Measurements from ENCODE around the gene RPEL1. TPM values are rescaled to one million over a fixed set of nuclear protein-coding genes. Genes with fewer than 3 reads are reported as not detected.

Gene RPEL1
- polyA plus RNA-seq, 1 donor from 2014 or later: not detected

- no peaks in the 10 kb centered on the region for H3K9me2 ChIP-seq (ENCODE audit: insufficient read depth, low read length)
- H3K9ac ChIP-seq (ENCODE audit: low read length): no peak overlapping the region
- no peaks in the 10 kb centered on the region for H3K27me3 ChIP-seq (ENCODE audit: insufficient read depth, low read depth, low read length)
- TF ChIP-seq, protein P1, sequence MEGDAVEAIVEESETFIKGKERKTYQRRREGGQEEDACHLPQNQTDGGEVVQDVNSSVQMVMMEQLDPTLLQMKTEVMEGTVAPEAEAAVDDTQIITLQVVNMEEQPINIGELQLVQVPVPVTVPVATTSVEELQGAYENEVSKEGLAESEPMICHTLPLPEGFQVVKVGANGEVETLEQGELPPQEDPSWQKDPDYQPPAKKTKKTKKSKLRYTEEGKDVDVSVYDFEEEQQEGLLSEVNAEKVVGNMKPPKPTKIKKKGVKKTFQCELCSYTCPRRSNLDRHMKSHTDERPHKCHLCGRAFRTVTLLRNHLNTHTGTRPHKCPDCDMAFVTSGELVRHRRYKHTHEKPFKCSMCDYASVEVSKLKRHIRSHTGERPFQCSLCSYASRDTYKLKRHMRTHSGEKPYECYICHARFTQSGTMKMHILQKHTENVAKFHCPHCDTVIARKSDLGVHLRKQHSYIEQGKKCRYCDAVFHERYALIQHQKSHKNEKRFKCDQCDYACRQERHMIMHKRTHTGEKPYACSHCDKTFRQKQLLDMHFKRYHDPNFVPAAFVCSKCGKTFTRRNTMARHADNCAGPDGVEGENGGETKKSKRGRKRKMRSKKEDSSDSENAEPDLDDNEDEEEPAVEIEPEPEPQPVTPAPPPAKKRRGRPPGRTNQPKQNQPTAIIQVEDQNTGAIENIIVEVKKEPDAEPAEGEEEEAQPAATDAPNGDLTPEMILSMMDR (IDR thresholded peaks at IDR 0.05; ENCODE audit: poor library complexity, severe bottlenecking): no peak
- TF ChIP-seq TAF1 (IDR thresholded peaks at IDR 0.05; ENCODE audit: low read depth) (no peak), POLR2AphosphoS5 (IDR thresholded peaks at IDR 0.05) (no peak), EP300 (conservative IDR thresholded peaks at IDR 0.05; ENCODE audit: poor library complexity, severe bottlenecking) (no peak), RAD21 (conservative IDR thresholded peaks at IDR 0.05) (no peak), SMC3 (conservative IDR thresholded peaks at IDR 0.05; ENCODE audit: poor library complexity) (no peak), EZH2 (IDR thresholded peaks at IDR 0.05; ENCODE audit: borderline replicate concordance, insufficient read depth, low read length, poor library complexity, severe bottlenecking) (no peak), MXI1 (conservative IDR thresholded peaks at IDR 0.05; ENCODE audit: poor library complexity, severe bottlenecking) (no peak)
- TF ChIP-seq, protein P2, sequence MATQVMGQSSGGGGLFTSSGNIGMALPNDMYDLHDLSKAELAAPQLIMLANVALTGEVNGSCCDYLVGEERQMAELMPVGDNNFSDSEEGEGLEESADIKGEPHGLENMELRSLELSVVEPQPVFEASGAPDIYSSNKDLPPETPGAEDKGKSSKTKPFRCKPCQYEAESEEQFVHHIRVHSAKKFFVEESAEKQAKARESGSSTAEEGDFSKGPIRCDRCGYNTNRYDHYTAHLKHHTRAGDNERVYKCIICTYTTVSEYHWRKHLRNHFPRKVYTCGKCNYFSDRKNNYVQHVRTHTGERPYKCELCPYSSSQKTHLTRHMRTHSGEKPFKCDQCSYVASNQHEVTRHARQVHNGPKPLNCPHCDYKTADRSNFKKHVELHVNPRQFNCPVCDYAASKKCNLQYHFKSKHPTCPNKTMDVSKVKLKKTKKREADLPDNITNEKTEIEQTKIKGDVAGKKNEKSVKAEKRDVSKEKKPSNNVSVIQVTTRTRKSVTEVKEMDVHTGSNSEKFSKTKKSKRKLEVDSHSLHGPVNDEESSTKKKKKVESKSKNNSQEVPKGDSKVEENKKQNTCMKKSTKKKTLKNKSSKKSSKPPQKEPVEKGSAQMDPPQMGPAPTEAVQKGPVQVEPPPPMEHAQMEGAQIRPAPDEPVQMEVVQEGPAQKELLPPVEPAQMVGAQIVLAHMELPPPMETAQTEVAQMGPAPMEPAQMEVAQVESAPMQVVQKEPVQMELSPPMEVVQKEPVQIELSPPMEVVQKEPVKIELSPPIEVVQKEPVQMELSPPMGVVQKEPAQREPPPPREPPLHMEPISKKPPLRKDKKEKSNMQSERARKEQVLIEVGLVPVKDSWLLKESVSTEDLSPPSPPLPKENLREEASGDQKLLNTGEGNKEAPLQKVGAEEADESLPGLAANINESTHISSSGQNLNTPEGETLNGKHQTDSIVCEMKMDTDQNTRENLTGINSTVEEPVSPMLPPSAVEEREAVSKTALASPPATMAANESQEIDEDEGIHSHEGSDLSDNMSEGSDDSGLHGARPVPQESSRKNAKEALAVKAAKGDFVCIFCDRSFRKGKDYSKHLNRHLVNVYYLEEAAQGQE (IDR thresholded peaks at IDR 0.05; ENCODE audit: borderline replicate concordance): no peak
- no peak overlapping the region for H3K4me3 ChIP-seq (ENCODE audit: low read length)
- H3K36me3 ChIP-seq (ENCODE audit: insufficient read depth, low read length): no peaks in the 10 kb centered on the region
- no peak overlapping the region for H2AFZ ChIP-seq (ENCODE audit: low read depth, low read length)
- H3K4me2 ChIP-seq (ENCODE audit: low read length): no peak overlapping the region
- no peaks in the 10 kb centered on the region for H3K9me3 ChIP-seq (ENCODE audit: low read length)
- H3F3A ChIP-seq (ENCODE audit: insufficient read depth, low read length, poor library complexity, severe bottlenecking): no peaks in the 10 kb centered on the region
- H3K27ac ChIP-seq (ENCODE audit: low read length): no peak overlapping the region
- no peaks in the 10 kb centered on the region for H4K20me1 ChIP-seq (ENCODE audit: insufficient read depth)
- no peaks in the 10 kb centered on the region for H3K79me2 ChIP-seq (replicated peaks; ENCODE audit: insufficient read depth, low read length)
Observed at GRCh38 chr10:103254538-103255325, 9.0 kb downstream of the RPEL1 start.

GRCh38 chr10:103256613-103257012, 10.9 kb downstream of the RPEL1 start:
- Histone ChIP-seq H3K27ac (ENCODE audit: low read length) (no peak overlapping the region), H3K4me3 (ENCODE audit: low read length) (no peak overlapping the region), H3K4me2 (ENCODE audit: low read length) (no peak overlapping the region)

More at GRCh38 chr10:103256613-103257012, 10.9 kb downstream of the RPEL1 start:
- H3K36me3 ChIP-seq (ENCODE audit: insufficient read depth, low read length): no peaks in the 10 kb centered on the region
- H3K9me3 ChIP-seq (ENCODE audit: low read length): no peaks in the 10 kb centered on the region
- no peak overlapping the region for H3K9ac ChIP-seq (ENCODE audit: low read length)
- H3K79me2 ChIP-seq (replicated peaks; ENCODE audit: insufficient read depth, low read length): no peaks in the 10 kb centered on the region
- H3F3A ChIP-seq (ENCODE audit: insufficient read depth, low read length, poor library complexity, severe bottlenecking): no peaks in the 10 kb centered on the region
- H3K9me2 ChIP-seq (ENCODE audit: insufficient read depth, low read length): no peaks in the 10 kb centered on the region
- no peaks in the 10 kb centered on the region for H3K27me3 ChIP-seq (ENCODE audit: insufficient read depth, low read depth, low read length)
- H2AFZ ChIP-seq (ENCODE audit: low read depth, low read length): no peak overlapping the region
- TF ChIP-seq RAD21 (conservative IDR thresholded peaks at IDR 0.05) (no peak), SMC3 (conservative IDR thresholded peaks at IDR 0.05; ENCODE audit: poor library complexity) (no peak), TAF1 (IDR thresholded peaks at IDR 0.05; ENCODE audit: low read depth) (no peak), POLR2AphosphoS5 (IDR thresholded peaks at IDR 0.05) (no peak), EZH2 (IDR thresholded peaks at IDR 0.05; ENCODE audit: borderline replicate concordance, insufficient read depth, low read length, poor library complexity, severe bottlenecking) (no peak), EP300 (conservative IDR thresholded peaks at IDR 0.05; ENCODE audit: poor library complexity, severe bottlenecking) (no peak), MXI1 (conservative IDR thresholded peaks at IDR 0.05; ENCODE audit: poor library complexity, severe bottlenecking) (no peak)
- TF ChIP-seq, protein P2 (IDR thresholded peaks at IDR 0.05; ENCODE audit: borderline replicate concordance): no peak
- TF ChIP-seq, protein P1 (IDR thresholded peaks at IDR 0.05; ENCODE audit: poor library complexity, severe bottlenecking): no peak
- H4K20me1 ChIP-seq (ENCODE audit: insufficient read depth): no peaks in the 10 kb centered on the region
